ENCODE data around the gene NKD2. TPM values are rescaled to one million over a fixed set of nuclear protein-coding genes. Genes with fewer than 3 reads are reported as not detected.

NKD2 gene
- total and polyA plus RNA-seq, 3 donors from 2014 or later, result 16.5 to 42.1 (median 31.6) TPM

- TF ChIP-seq CTCF (IDR thresholded peaks at IDR 0.05) (no peak), POLR2A (IDR thresholded peaks at IDR 0.05) (no peak)
- no peak overlapping the region for H3K27ac ChIP-seq
- no peaks in the 10 kb centered on the region for H3K4me1 ChIP-seq
- H3K27me3 ChIP-seq, result no peaks in the 10 kb centered on the region
- H3K9me3 ChIP-seq, result no peaks in the 10 kb centered on the region
- DNase-seq, result no peak
- H3K4me3 ChIP-seq, result no peak overlapping the region
- 75 to 77% methylated on average over 9 of the region's 9 CpGs for WGBS, 2 donors
- no peaks in the 10 kb centered on the region for H3K36me3 ChIP-seq (ENCODE audit: low read depth, missing control alignments)
- intact Hi-C loops (cut with DNase I; ENCODE audit: low total_unique reads), result no loop called here
These were observed 37.5 kb downstream of the NKD2 start for GRCh38 chr5:1045960-1046560.

GRCh38 chr5:1047332-1047965, 38.8 kb downstream of the NKD2 start:
- H3K27me3 ChIP-seq, result no peaks in the 10 kb centered on the region
- H3K4me3 ChIP-seq, result no peak overlapping the region
- H3K9me3 ChIP-seq, result no peaks in the 10 kb centered on the region
- no peak for DNase-seq
- TF ChIP-seq CTCF (IDR thresholded peaks at IDR 0.05), result no peak
- TF ChIP-seq POLR2A (IDR thresholded peaks at IDR 0.05), result no peak
- H3K36me3 ChIP-seq (ENCODE audit: low read depth, missing control alignments), result no peaks in the 10 kb centered on the region
- intact Hi-C loops (cut with DNase I; ENCODE audit: low total_unique reads), result no loop called here
- H3K27ac ChIP-seq, result no peak overlapping the region
- 70 to 78% methylated on average over 11 of the region's 11 CpGs for WGBS, 2 donors
- no peaks in the 10 kb centered on the region for H3K4me1 ChIP-seq

GRCh38 chr5:1048162-1048721, 39.6 kb downstream of the NKD2 start:
- WGBS, 2 donors, result 73 to 75% methylated on average over 11 of the region's 11 CpGs
- Histone ChIP-seq H3K27ac (no peak overlapping the region), H3K4me1 (no peaks in the 10 kb centered on the region), H3K27me3 (no peaks in the 10 kb centered on the region), H3K36me3 (ENCODE audit: low read depth, missing control alignments) (no peaks in the 10 kb centered on the region), H3K9me3 (no peaks in the 10 kb centered on the region), H3K4me3 (no peak overlapping the region)
- TF ChIP-seq CTCF (IDR thresholded peaks at IDR 0.05), result no peak
- no peak for TF ChIP-seq POLR2A (IDR thresholded peaks at IDR 0.05)
- intact Hi-C loops (cut with DNase I; ENCODE audit: low total_unique reads), result no loop called here
- DNase-seq, result no peak

- Histone ChIP-seq H3K9me3 (no peaks in the 10 kb centered on the region), H3K27me3 (no peaks in the 10 kb centered on the region), H3K4me1 (no peaks in the 10 kb centered on the region), H3K36me3 (ENCODE audit: low read depth, missing control alignments) (no peaks in the 10 kb centered on the region), H3K27ac (no peak overlapping the region), H3K4me3 (no peak overlapping the region)
- TF ChIP-seq POLR2A (IDR thresholded peaks at IDR 0.05) (no peak), CTCF (IDR thresholded peaks at IDR 0.05) (no peak)
- no peak for DNase-seq
- 84 to 88% methylated on average over 30 to 39 of the region's 39 CpGs for WGBS, 2 donors
- intact Hi-C loops (cut with DNase I; ENCODE audit: low total_unique reads), result no loop called here
These were observed 40.5 kb downstream of the NKD2 start for GRCh38 chr5:1048861-1049838.

Data from testis (tissue), 3 donors.